Testis (tissue), 3 donors: ENCODE results near the gene TWF2. TPM values are rescaled to one million over a fixed set of nuclear protein-coding genes. Genes with fewer than 3 reads are reported as not detected.

Experiments used
- DNase-seq: peaks from one replicate; pipeline ENCODE4 v3.0.0-alpha.2; 2019
- H3K27ac ChIP-seq, 2 donors: fragments of 200-600 bp; sonication (generic); one replicate each; pipeline ENCODE4 v1.5.1; 2019
- H3K27me3 ChIP-seq: fragments of 200-600 bp; sonication (generic); one replicate; pipeline ENCODE4 v1.5.1; 2019
- H3K36me3 ChIP-seq: fragments of 200-600 bp; sonication (generic); one replicate; pipeline ENCODE4 v1.5.1; 2017; ENCODE audit warnings: low read depth; ENCODE audit errors: missing control alignments
- H3K4me1 ChIP-seq: fragments of 200-600 bp; sonication (generic); one replicate; pipeline ENCODE4 v1.5.1; 2019
- H3K4me3 ChIP-seq, 2 donors: fragments of 200-600 bp; sonication (generic); one replicate each; pipeline ENCODE4 v1.5.1; 2017 to 2019
- H3K9me3 ChIP-seq: fragments of 200-600 bp; sonication (generic); one replicate; pipeline ENCODE4 v1.5.1; 2017
- POLR2A ChIP-seq: fragments of 450-650 bp; IDR thresholded peaks from one replicate; pipeline ENCODE4 v1.6.1; 2017; ENCODE audit warnings: antibody characterized with exemption, mild to moderate bottlenecking, moderate library complexity
- WGBS, 2 donors: methylation state at CpG; one replicate each; pipeline ENCODE4 v1.1.5; 2018; 5-methylcytosine and 5-hydroxymethylcytosine counted together
- intact Hi-C: fragments of 100-400 bp; cut with DNase I; formaldehyde crosslinking; loops from one replicate; pipeline ENCODE4 v1.15.1; 2023; ENCODE audit warnings: low total_unique reads
- polyA plus RNA-seq: library from polyadenylated mRNA; stranded (reverse); fragments of 350-450 nt; fragmentation: Illumina TruSeq; extraction: RNeasy Lipid Tissue Mini Kit (QIAGEN cat#74804); gene quantifications from one replicate; pipeline ENCODE4 v1.2.3, GENCODE V29; 2014; ENCODE audit warnings: low read depth, low replicate concordance; ENCODE audit not compliant: insufficient read depth
- total RNA-seq, 2 donors: library from RNA; depleted of rRNA; stranded (reverse); fragments of >200 nt; gene quantifications; one replicate each; pipeline ENCODE4 v1.2.3, GENCODE V29; 2016
- TF ChIP-seq, protein P1 (sequence below), 3 experiments: fragments of 450-650 bp in 2 of 3; fragments of 200-600 bp in 1 of 3; sonication (generic) in 1 of 3; IDR thresholded peaks; one replicate each; pipeline ENCODE4 v1.5.1; 2016 to 2019; ENCODE audit warnings: antibody characterized with exemption in 3 of 3, mild to moderate bottlenecking in 2 of 3, moderate library complexity in 1 of 3

TWF2 gene
- total and polyA plus RNA-seq, 3 donors from 2014 or later, result 30.0 to 58.1 (median 36.5) TPM

GRCh38 chr3:52259448-52259847 lies 20.5 kb upstream of the TWF2 start:
- TF ChIP-seq, protein P1, sequence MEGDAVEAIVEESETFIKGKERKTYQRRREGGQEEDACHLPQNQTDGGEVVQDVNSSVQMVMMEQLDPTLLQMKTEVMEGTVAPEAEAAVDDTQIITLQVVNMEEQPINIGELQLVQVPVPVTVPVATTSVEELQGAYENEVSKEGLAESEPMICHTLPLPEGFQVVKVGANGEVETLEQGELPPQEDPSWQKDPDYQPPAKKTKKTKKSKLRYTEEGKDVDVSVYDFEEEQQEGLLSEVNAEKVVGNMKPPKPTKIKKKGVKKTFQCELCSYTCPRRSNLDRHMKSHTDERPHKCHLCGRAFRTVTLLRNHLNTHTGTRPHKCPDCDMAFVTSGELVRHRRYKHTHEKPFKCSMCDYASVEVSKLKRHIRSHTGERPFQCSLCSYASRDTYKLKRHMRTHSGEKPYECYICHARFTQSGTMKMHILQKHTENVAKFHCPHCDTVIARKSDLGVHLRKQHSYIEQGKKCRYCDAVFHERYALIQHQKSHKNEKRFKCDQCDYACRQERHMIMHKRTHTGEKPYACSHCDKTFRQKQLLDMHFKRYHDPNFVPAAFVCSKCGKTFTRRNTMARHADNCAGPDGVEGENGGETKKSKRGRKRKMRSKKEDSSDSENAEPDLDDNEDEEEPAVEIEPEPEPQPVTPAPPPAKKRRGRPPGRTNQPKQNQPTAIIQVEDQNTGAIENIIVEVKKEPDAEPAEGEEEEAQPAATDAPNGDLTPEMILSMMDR (IDR thresholded peaks at IDR 0.05), result no peak
- no peak for TF ChIP-seq POLR2A
- Histone ChIP-seq H3K27ac (no peak overlapping the region), H3K4me1 (no peaks in the 10 kb centered on the region), H3K36me3 (no peaks in the 10 kb centered on the region), H3K9me3 (no peaks in the 10 kb centered on the region), H3K4me3 (no peak overlapping the region), H3K27me3 (no peaks in the 10 kb centered on the region)
- intact Hi-C loops, result no loop called here
- 87 to 88% methylated on average over 4 of the region's 4 CpGs for WGBS, 2 donors
- no peak for DNase-seq

- Histone ChIP-seq H3K27me3 (no peaks in the 10 kb centered on the region), H3K27ac (no peak overlapping the region), H3K9me3 (no peaks in the 10 kb centered on the region), H3K4me3 (no peak overlapping the region), H3K4me1 (no peaks in the 10 kb centered on the region), H3K36me3 (no peaks in the 10 kb centered on the region)
- TF ChIP-seq, protein P1 (IDR thresholded peaks at IDR 0.05), result no peak
- TF ChIP-seq POLR2A, result no peak
- no peak for DNase-seq
- 82 to 84% methylated on average over 1 of the region's 1 CpG for WGBS, 2 donors
- intact Hi-C loops, result no loop called here
Observed at GRCh38 chr3:52259035-52259434, 20.1 kb upstream of the TWF2 start.

DNA sequence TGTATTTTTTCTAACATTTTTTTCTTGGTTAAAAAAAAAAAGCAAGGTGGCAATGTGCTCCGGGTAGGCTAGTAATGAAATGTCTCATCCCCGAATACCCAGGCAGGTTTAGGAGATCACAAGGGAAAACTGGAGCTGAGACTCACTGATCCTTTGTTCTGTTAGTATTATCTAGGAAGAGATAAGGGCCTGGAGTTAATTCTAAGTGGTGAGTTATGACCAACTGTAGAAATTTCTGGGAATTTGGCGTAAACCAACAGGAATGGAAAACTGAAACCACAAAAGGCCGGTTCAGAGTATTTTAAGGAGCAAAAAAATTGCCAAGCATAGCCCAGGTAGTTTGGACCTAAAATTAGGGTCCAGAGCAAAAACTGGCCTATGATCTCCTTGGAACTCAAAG lies 19.0 kb upstream of the TWF2 start:
- Histone ChIP-seq H3K4me1 (no peaks in the 10 kb centered on the region), H3K4me3 (no peak overlapping the region), H3K36me3 (no peaks in the 10 kb centered on the region), H3K27me3 (no peaks in the 10 kb centered on the region), H3K27ac (no peak overlapping the region), H3K9me3 (no peaks in the 10 kb centered on the region)
- no peak for DNase-seq
- WGBS, 2 donors, result 81 to 85% methylated on average over 4 of the region's 4 CpGs
- intact Hi-C loops, result no loop called here
- TF ChIP-seq, protein P1 (IDR thresholded peaks at IDR 0.05), result no peak
- TF ChIP-seq POLR2A, result no peak

DNA sequence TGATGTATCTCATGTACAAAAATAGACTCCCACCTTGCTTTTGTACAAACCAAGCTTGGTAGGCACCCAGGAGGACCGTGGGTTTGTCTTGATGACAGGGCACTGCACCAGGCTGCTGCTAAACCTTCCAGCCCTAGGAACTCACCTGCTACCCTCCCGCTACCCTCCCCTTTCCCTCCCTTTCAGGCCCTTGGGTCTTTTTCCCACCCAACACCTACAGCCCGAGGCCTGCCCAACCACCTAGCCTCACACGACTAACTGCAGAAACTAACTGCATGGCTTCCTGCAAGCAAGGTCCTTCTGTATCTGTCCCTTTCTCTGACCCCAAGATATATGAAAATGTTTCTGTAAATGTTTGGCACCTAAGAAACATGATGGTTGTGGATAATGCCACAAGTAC lies 17.7 kb upstream of the TWF2 start:
- Histone ChIP-seq H3K36me3 (no peaks in the 10 kb centered on the region), H3K27ac (no peak overlapping the region), H3K9me3 (no peaks in the 10 kb centered on the region), H3K4me3 (no peak overlapping the region), H3K27me3 (no peaks in the 10 kb centered on the region), H3K4me1 (no peaks in the 10 kb centered on the region)
- intact Hi-C loops, result no loop called here
- no peak for DNase-seq
- TF ChIP-seq POLR2A, result no peak
- TF ChIP-seq, protein P1 (IDR thresholded peaks at IDR 0.05), result no peak
- 80 to 84% methylated on average over 4 of the region's 4 CpGs for WGBS, 2 donors

DNA sequence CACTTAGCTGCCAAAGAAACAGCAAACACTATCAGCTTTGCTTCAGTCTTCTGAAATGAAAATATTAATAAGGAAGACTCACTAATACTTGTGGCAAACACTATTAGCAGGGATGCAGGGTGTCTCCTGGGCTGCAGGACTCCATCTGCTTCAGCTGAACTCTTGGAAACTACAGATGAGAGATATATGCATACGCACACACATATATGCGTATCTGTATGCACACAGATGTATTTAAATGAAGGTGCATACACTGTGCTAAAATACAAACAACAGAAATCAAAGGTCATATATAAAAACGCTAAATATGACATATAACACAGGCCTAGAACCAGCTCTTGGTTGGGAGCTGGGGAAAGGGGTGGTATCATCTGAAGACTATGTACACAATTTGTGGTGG lies 17.2 kb upstream of the TWF2 start:
- intact Hi-C loops, result no loop called here
- no peak for DNase-seq
- TF ChIP-seq, protein P1 (IDR thresholded peaks at IDR 0.05), result no peak
- no peak for TF ChIP-seq POLR2A
- H3K4me3 ChIP-seq, result no peak overlapping the region
- no peak overlapping the region for H3K27ac ChIP-seq
- no peaks in the 10 kb centered on the region for H3K27me3 ChIP-seq
- WGBS, 2 donors, result 88 to 93% methylated on average over 3 of the region's 3 CpGs
- H3K36me3 ChIP-seq, result no peaks in the 10 kb centered on the region
- no peaks in the 10 kb centered on the region for H3K4me1 ChIP-seq
- H3K9me3 ChIP-seq, result no peaks in the 10 kb centered on the region
